Spleen (tissue), 11 donors: ENCODE results near the gene GNAI2. TPM values are rescaled to one million over a fixed set of nuclear protein-coding genes. Genes with fewer than 3 reads are reported as not detected.

Source experiments
- DNase-seq: peaks from one replicate; pipeline ENCODE4 v3.0.0-alpha.2; 2020
- H3K27ac ChIP-seq, 8 donors: fragments of 200-600 bp; sonication (generic) in 7 of 8; 1 replicate in 4 of 8; 2 replicates in 4 of 8; pipeline versions ENCODE4 v1.5.0 to v1.8.0; 2016 to 2021; ENCODE audit warnings: inconsistent platforms in 4 of 8, mild to moderate bottlenecking in 4 of 8, moderate library complexity in 1 of 8
- H3K27me3 ChIP-seq, 7 donors: fragments of 200-600 bp; sonication (generic) in 6 of 7; replicated peaks in 1 of 7; 1 replicate in 4 of 7; 2 replicates in 3 of 7; pipeline versions ENCODE4 v1.5.0 to v1.8.0; 2016 to 2021; ENCODE audit warnings: inconsistent platforms in 3 of 7, mild to moderate bottlenecking in 1 of 7
- H3K36me3 ChIP-seq, 6 donors: fragments of 200-600 bp; sonication (generic) in 5 of 6; 1 replicate in 4 of 6; 2 replicates in 2 of 6; pipeline versions ENCODE4 v1.5.0 to v1.8.0; 2016 to 2021; ENCODE audit warnings: inconsistent platforms in 2 of 6
- H3K4me1 ChIP-seq, 6 donors: fragments of 200-600 bp; sonication (generic) in 5 of 6; 1 replicate in 3 of 6; 2 replicates in 3 of 6; pipeline versions ENCODE4 v1.5.0 to v1.8.0; 2016 to 2021; ENCODE audit warnings: inconsistent platforms in 3 of 6
- H3K4me3 ChIP-seq, 8 donors: fragments of 200-600 bp; sonication (generic) in 7 of 8; 1 replicate in 4 of 8; 2 replicates in 4 of 8; pipeline versions ENCODE4 v1.5.0 to v1.8.0; 2016 to 2021; ENCODE audit warnings: inconsistent platforms in 4 of 8, mild to moderate bottlenecking in 4 of 8, moderate library complexity in 2 of 8
- H3K9me3 ChIP-seq, 8 donors: fragments of 200-600 bp; sonication (generic) in 7 of 8; 1 replicate in 4 of 8; 2 replicates in 4 of 8; pipeline versions ENCODE4 v1.5.0 to v1.8.0; 2016 to 2021; ENCODE audit warnings: inconsistent platforms in 4 of 8
- POLR2A ChIP-seq, 3 donors: fragments of 450-650 bp; IDR thresholded peaks; one replicate each; pipeline ENCODE4 v1.5.1; 2017; ENCODE audit warnings: antibody characterized with exemption in 3 of 3, mild to moderate bottlenecking in 1 of 3
- POLR2AphosphoS5 ChIP-seq, 3 donors: sonication (generic); formaldehyde crosslinking; IDR thresholded peaks; one replicate each; pipeline ENCODE4 v1.5.1; 2017; ENCODE audit warnings: antibody characterized with exemption in 3 of 3
- WGBS, 5 donors: extraction: QIAGEN DNeasy Blood & Tissue Kit in 3 of 5; methylation state at CpG; one replicate each; pipeline versions ENCODE4 v1.1.5 to v1.1.7; 2013 to 2018; 5-methylcytosine and 5-hydroxymethylcytosine counted together
- intact Hi-C: fragments of 100-400 bp; cut with DNase I; formaldehyde crosslinking; loops from one replicate; pipeline ENCODE4 v1.15.0; 2023; ENCODE audit warnings: low total_unique reads
- polyA plus RNA-seq, 3 donors: library from polyadenylated mRNA; stranded (reverse); fragments of 200-250 nt; gene quantifications; one replicate each; pipeline ENCODE4 v1.2.1, GENCODE V29; 2013
- total RNA-seq, 7 donors: library from RNA; depleted of rRNA in 3 of 7; stranded (reverse); fragments of >200 nt in 3 of 7; fragmentation: NEBNext Ultra II Directional in 4 of 7; extraction: Animal tissue kit (Norgen Biotek cat#: 25700) in 4 of 7; gene quantifications; one replicate each; pipeline versions ENCODE4 v1.1.0 to v1.2.1, GENCODE V29; 2016 to 2021
- TF ChIP-seq, protein P1 (sequence below), 11 experiments: fragments of 200-600 bp in 7 of 11; fragments of 450-650 bp in 4 of 11; sonication (generic) in 4 of 11; IDR thresholded peaks in 8 of 11; conservative IDR thresholded peaks in 3 of 11; 1 replicate in 7 of 11; 2 replicates in 4 of 11; pipeline versions ENCODE4 v1.4.0 to v1.8.0; 2016 to 2021; ENCODE audit warnings: antibody characterized with exemption in 11 of 11, inconsistent platforms in 4 of 11, mild to moderate bottlenecking in 1 of 11
- donor health status: healthy with polysubstance abuse.
- donor health status: DM: no; HTN: no; CAD: no; lungs with moderate emphysema.
- donor health status: DM: no; HTN: no; CAD: no.
- donor health status: Bipolar disorder and iron deficiency.
- donor health status: healthy.
- donor health status: DM: no; HTN: no; CAD: no.
- donor health status: DM: yes; HTN: yes; CAD: no.

The GNAI2 gene
- total and polyA plus RNA-seq, 10 donors, result 147 to 466 (median 360) TPM

DNA sequence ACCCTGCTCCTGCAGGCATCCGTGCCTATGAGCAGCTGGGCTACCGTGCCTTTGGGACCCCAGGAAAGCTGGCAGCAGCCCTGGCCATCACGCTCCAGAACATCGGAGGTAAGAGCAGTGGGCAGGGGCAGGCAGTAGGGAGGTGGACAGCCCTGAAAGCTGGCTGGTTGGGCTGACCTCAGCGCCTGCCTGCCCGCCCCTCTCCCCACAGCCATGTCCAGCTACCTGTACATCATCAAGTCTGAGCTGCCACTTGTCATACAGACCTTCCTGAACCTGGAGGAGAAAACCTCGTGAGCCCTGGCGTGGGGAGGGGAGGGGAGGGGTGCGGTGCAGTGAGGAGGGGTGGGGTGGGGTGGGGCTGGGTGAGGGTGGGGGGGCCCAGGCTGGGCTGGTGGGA lies 20.5 kb upstream of the GNAI2 start:
- no peak for DNase-seq
- TF ChIP-seq POLR2AphosphoS5 (IDR thresholded peaks at IDR 0.05) (no peak), POLR2A (IDR thresholded peaks at IDR 0.05) (no peak)
- TF ChIP-seq, protein P1, sequence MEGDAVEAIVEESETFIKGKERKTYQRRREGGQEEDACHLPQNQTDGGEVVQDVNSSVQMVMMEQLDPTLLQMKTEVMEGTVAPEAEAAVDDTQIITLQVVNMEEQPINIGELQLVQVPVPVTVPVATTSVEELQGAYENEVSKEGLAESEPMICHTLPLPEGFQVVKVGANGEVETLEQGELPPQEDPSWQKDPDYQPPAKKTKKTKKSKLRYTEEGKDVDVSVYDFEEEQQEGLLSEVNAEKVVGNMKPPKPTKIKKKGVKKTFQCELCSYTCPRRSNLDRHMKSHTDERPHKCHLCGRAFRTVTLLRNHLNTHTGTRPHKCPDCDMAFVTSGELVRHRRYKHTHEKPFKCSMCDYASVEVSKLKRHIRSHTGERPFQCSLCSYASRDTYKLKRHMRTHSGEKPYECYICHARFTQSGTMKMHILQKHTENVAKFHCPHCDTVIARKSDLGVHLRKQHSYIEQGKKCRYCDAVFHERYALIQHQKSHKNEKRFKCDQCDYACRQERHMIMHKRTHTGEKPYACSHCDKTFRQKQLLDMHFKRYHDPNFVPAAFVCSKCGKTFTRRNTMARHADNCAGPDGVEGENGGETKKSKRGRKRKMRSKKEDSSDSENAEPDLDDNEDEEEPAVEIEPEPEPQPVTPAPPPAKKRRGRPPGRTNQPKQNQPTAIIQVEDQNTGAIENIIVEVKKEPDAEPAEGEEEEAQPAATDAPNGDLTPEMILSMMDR (IDR thresholded peaks at IDR 0.05 in 8 of 11, conservative IDR thresholded peaks at IDR 0.05 in 3 of 11), result no peak
- H3K27ac ChIP-seq, result no peak overlapping the region

DNA sequence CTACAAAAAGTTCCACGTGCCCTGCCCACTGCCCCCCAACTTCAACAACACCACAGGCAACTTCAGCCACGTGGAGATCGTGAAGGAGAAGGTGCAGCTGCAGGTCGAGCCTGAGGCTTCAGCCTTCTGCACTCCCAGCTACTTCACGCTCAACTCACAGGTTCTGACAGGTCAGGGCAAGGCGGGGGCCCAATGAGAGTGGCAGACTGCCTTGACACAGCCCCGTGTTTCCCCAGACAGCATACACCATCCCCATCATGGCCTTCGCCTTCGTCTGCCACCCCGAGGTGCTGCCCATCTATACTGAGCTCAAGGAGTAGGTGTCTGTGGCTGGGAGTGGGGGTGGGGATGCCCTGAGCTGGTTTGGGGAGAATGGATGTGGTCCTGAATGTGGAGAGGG lies 18.3 kb upstream of the GNAI2 start:
- no peak overlapping the region for H3K4me3 ChIP-seq
- H3K27ac ChIP-seq, result no peak overlapping the region
- 73 to 87% (median 80%) methylated on average over 10 of the region's 10 CpGs for WGBS, 5 donors
- no peaks in the 10 kb centered on the region for H3K27me3 ChIP-seq
- no peaks in the 10 kb centered on the region for H3K9me3 ChIP-seq
- TF ChIP-seq POLR2A (IDR thresholded peaks at IDR 0.05) (no peak), POLR2AphosphoS5 (IDR thresholded peaks at IDR 0.05) (no peak)
- TF ChIP-seq, protein P1 (IDR thresholded peaks at IDR 0.05 in 8 of 11, conservative IDR thresholded peaks at IDR 0.05 in 3 of 11), result no peak
- intact Hi-C loops, result no loop called here
- H3K36me3 ChIP-seq, result no peaks in the 10 kb centered on the region
- H3K4me1 ChIP-seq, result peaks cover 0 to 11% (median 0%) of the 10 kb centered on the region in 6 donors
- no peak for DNase-seq

More for the DNA sequence above, 20.5 kb upstream of the GNAI2 start:
- Histone ChIP-seq H3K27me3 (no peaks in the 10 kb centered on the region), H3K9me3 (no peaks in the 10 kb centered on the region), H3K4me1 (peaks cover 0 to under 1% (median 0%) of the 10 kb centered on the region in 6 donors), H3K36me3 (no peaks in the 10 kb centered on the region), H3K4me3 (no peak overlapping the region)
- WGBS, 5 donors, result 74 to 86% (median 76%) methylated on average over 6 to 9 of the region's 9 CpGs
- intact Hi-C loops, result no loop called here

DNA sequence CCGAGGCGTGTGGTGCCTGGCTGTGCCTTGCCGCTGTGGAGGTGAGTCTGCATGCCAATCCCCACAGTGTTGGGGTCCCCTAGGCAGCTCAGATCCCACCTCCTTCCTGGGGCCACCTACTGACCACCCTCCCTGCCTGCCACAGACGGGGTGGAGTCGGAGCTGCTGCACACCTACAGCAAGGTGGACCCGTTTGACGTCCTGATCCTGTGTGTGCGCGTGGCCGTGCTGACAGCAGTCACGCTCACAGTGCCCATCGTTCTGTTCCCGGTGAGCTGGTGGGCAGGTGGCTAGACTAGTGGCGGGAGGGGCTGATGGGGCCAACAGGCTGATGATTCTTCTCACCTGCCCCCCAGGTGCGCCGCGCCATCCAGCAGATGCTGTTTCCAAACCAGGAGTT lies 17.6 kb upstream of the GNAI2 start:
- Histone ChIP-seq H3K9me3 (no peaks in the 10 kb centered on the region), H3K4me3 (no peak overlapping the region), H3K36me3 (no peaks in the 10 kb centered on the region), H3K27me3 (no peaks in the 10 kb centered on the region), H3K4me1 (peaks cover 0 to 11% (median 0%) of the 10 kb centered on the region in 6 donors), H3K27ac (no peak overlapping the region)
- 91 to 97% (median 92%) methylated on average over 5 to 17 of the region's 17 CpGs for WGBS, 5 donors
- no peak for TF ChIP-seq POLR2AphosphoS5 (IDR thresholded peaks at IDR 0.05)
- no peak for TF ChIP-seq POLR2A (IDR thresholded peaks at IDR 0.05)
- intact Hi-C loops, result no loop called here
- DNase-seq, result no peak

DNA sequence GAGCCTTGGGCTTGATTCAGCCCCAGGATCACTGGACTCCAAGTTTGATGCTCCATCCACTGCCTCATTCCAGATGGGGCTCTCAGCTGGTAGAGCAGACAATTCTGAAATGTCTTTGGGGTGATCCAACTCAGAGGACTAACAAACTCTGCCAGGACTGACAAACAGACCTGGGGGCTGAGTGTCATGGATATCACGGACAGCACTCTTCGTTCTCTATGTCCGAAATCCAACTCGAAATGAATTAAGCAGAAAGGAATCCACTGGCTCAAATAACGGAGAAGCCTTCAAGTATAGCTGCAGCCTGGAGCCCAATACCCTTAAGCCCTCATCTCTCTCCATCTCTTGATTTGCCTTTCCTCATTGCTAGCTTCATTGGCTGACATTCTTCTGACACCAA lies 16.7 kb upstream of the GNAI2 start:
- H3K4me1 ChIP-seq, result peaks cover 0 to 11% (median 0%) of the 10 kb centered on the region in 6 donors
- no peaks in the 10 kb centered on the region for H3K9me3 ChIP-seq
- TF ChIP-seq POLR2AphosphoS5 (IDR thresholded peaks at IDR 0.05) (no peak), POLR2A (IDR thresholded peaks at IDR 0.05) (no peak)
- TF ChIP-seq, protein P1 (IDR thresholded peaks at IDR 0.05 in 8 of 11, conservative IDR thresholded peaks at IDR 0.05 in 3 of 11), result no peak
- no peak overlapping the region for H3K4me3 ChIP-seq
- WGBS, 5 donors, result 81 to 95% (median 91%) methylated on average over 5 of the region's 5 CpGs
- no peaks in the 10 kb centered on the region for H3K36me3 ChIP-seq
- DNase-seq, result no peak
- intact Hi-C loops, result no loop called here
- no peaks in the 10 kb centered on the region for H3K27me3 ChIP-seq
- H3K27ac ChIP-seq, result no peak overlapping the region

DNA sequence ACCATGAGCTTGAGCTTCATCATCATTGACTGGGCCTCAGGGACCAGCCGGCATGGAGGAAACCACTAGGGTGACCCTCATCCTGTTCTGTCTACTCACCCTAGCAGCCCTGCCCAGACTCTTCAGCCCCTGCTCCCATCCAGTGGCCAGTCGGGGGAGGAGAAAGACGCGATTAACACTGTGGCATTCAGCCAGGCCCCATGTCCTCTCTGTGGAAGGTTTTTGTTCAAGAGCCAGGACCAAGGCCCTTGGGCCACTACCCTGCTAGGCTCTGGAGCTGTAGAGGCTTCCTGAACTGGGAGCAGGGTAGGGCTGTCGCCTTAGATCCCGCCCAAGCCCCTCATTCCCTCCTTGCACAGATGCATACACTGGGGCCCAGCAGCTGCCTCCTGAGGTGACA lies 15.9 kb upstream of the GNAI2 start:
- Histone ChIP-seq H3K9me3 (no peaks in the 10 kb centered on the region), H3K4me3 (no peak overlapping the region), H3K27me3 (no peaks in the 10 kb centered on the region), H3K27ac (no peak overlapping the region), H3K4me1 (peaks cover 0 to 11% (median 0%) of the 10 kb centered on the region in 6 donors), H3K36me3 (no peaks in the 10 kb centered on the region)
- intact Hi-C loops, result no loop called here
- WGBS, 5 donors, result 68 to 80% (median 74%) methylated on average over 6 of the region's 6 CpGs
- TF ChIP-seq, protein P1 (IDR thresholded peaks at IDR 0.05 in 8 of 11, conservative IDR thresholded peaks at IDR 0.05 in 3 of 11), result no peak
- TF ChIP-seq POLR2AphosphoS5 (IDR thresholded peaks at IDR 0.05) (no peak), POLR2A (IDR thresholded peaks at IDR 0.05) (no peak)
- DNase-seq, result no peak
